ENCODE measurements around the gene GRIA3. TPM values are rescaled to one million over a fixed set of nuclear protein-coding genes. Genes with fewer than 3 reads are reported as not detected.
A peak's percentile ranks its signal among the peaks of the same experiment; 100 is the strongest.

The GRIA3 gene
- total and polyA plus RNA-seq, 2 donors (not counting 1 experiment from before 2014, with no cell fraction given) = 0.52 to 2.3 TPM

DNA sequence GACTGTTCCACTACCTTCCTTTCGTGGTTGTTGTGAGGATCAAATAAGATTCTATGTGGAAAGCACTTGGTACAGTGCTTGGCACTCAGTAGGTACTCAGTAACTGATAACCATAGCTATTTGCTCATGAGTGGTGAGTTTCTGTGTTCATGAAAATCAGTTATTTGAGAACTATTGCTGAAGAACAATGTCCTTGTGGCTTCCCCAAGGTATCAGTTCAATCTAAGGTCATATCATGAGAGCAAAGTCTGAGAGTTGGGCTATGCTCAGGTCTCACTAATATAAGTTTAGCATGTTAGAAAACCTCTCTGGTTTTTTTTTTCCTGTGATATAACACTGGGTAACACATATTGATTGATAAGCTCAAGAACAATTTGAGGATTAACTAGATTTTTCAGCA lies 147.8 kb downstream of the GRIA3 start:
- no peaks in the 10 kb centered on the region for H3K9me3 ChIP-seq (ENCODE audit: control insufficient read depth, insufficient read depth, low read depth, low read length)
- no peak for TF ChIP-seq EZH2 (IDR thresholded peaks at IDR 0.05; ENCODE audit: low read length, missing control alignments)
- TF ChIP-seq, protein P1, sequence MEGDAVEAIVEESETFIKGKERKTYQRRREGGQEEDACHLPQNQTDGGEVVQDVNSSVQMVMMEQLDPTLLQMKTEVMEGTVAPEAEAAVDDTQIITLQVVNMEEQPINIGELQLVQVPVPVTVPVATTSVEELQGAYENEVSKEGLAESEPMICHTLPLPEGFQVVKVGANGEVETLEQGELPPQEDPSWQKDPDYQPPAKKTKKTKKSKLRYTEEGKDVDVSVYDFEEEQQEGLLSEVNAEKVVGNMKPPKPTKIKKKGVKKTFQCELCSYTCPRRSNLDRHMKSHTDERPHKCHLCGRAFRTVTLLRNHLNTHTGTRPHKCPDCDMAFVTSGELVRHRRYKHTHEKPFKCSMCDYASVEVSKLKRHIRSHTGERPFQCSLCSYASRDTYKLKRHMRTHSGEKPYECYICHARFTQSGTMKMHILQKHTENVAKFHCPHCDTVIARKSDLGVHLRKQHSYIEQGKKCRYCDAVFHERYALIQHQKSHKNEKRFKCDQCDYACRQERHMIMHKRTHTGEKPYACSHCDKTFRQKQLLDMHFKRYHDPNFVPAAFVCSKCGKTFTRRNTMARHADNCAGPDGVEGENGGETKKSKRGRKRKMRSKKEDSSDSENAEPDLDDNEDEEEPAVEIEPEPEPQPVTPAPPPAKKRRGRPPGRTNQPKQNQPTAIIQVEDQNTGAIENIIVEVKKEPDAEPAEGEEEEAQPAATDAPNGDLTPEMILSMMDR (conservative IDR thresholded peaks at IDR 0.05 in 1 of 2, IDR thresholded peaks at IDR 0.05 in 1 of 2; ENCODE audit: low read depth in 1 of 2, low read length in 2 of 2) = no peak
- no peak overlapping the region for H3K4me3 ChIP-seq (replicated peaks in 1 of 4; ENCODE audit: control extremely low read depth in 1 of 4, insufficient read depth in 1 of 4, low read depth in 3 of 4, low read length in 4 of 4)
- H3K27ac ChIP-seq (ENCODE audit: insufficient read depth, low read length) = no peak overlapping the region
- H3K27me3 ChIP-seq (ENCODE audit: control insufficient read depth, insufficient read depth, low read length) = no peaks in the 10 kb centered on the region
- H3K36me3 ChIP-seq (ENCODE audit: control insufficient read depth, insufficient read depth, low read length) = no peaks in the 10 kb centered on the region
- DNase-seq (ENCODE audit: low read depth in 2 of 2) = no peak
- no peak overlapping the region for H2AFZ ChIP-seq (ENCODE audit: low read length)
- no peaks in the 10 kb centered on the region for H3K79me2 ChIP-seq (ENCODE audit: control insufficient read depth, insufficient read depth, low read length)
- H3K4me2 ChIP-seq (ENCODE audit: extremely low read depth, insufficient read depth, low read length) = no peak overlapping the region
- H3K9ac ChIP-seq (ENCODE audit: insufficient read depth, low read length) = no peak overlapping the region
- H3K4me1 ChIP-seq (ENCODE audit: control insufficient read depth, extremely low read depth, insufficient read depth, low read length) = no peaks in the 10 kb centered on the region
- H4K20me1 ChIP-seq (ENCODE audit: control insufficient read depth, extremely low read depth, insufficient read depth, low read length) = no peaks in the 10 kb centered on the region

DNA sequence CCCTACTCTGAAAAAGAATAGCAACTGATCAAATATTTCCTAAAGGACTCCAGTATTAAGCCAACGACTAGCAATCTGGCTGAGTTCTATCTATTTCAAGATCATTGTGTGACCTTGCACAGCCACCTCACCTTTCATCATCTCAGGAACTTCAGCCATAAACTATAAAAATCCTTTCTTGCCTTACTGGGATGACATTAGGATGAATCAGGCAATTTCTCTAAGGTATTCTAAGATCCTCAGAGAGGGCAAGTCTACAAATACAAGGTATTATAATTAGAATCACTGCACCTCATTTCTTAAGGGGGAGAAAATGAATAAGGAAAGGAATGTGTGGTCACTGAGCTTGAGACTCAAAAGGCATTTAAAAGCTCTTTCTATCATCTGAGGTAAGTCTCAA lies 152.6 kb downstream of the GRIA3 start:
- H3K4me2 ChIP-seq (ENCODE audit: extremely low read depth, insufficient read depth, low read length) = no peak overlapping the region
- H3K36me3 ChIP-seq (ENCODE audit: control insufficient read depth, insufficient read depth, low read length) = no peaks in the 10 kb centered on the region
- no peaks in the 10 kb centered on the region for H3K27me3 ChIP-seq (ENCODE audit: control insufficient read depth, insufficient read depth, low read length)
- H3K79me2 ChIP-seq (ENCODE audit: control insufficient read depth, insufficient read depth, low read length) = no peaks in the 10 kb centered on the region
- H3K4me3 ChIP-seq (replicated peaks in 1 of 4; ENCODE audit: control extremely low read depth in 1 of 4, insufficient read depth in 1 of 4, low read depth in 3 of 4, low read length in 4 of 4) = no peak overlapping the region
- H2AFZ ChIP-seq (ENCODE audit: low read length) = no peak overlapping the region
- H3K9me3 ChIP-seq (ENCODE audit: control insufficient read depth, insufficient read depth, low read depth, low read length) = no peaks in the 10 kb centered on the region
- no peaks in the 10 kb centered on the region for H3K4me1 ChIP-seq (ENCODE audit: control insufficient read depth, extremely low read depth, insufficient read depth, low read length)
- no peak for TF ChIP-seq EZH2 (IDR thresholded peaks at IDR 0.05; ENCODE audit: low read length, missing control alignments)
- TF ChIP-seq, protein P1 (conservative IDR thresholded peaks at IDR 0.05 in 1 of 2, IDR thresholded peaks at IDR 0.05 in 1 of 2; ENCODE audit: low read depth in 1 of 2, low read length in 2 of 2) = no peak
- peak in 1 of 2 donors; percentile 26 for DNase-seq (ENCODE audit: low read depth in 2 of 2)
- H3K27ac ChIP-seq (ENCODE audit: insufficient read depth, low read length) = no peak overlapping the region
- no peak overlapping the region for H3K9ac ChIP-seq (ENCODE audit: insufficient read depth, low read length)
- no peaks in the 10 kb centered on the region for H4K20me1 ChIP-seq (ENCODE audit: control insufficient read depth, extremely low read depth, insufficient read depth, low read length)

DNA sequence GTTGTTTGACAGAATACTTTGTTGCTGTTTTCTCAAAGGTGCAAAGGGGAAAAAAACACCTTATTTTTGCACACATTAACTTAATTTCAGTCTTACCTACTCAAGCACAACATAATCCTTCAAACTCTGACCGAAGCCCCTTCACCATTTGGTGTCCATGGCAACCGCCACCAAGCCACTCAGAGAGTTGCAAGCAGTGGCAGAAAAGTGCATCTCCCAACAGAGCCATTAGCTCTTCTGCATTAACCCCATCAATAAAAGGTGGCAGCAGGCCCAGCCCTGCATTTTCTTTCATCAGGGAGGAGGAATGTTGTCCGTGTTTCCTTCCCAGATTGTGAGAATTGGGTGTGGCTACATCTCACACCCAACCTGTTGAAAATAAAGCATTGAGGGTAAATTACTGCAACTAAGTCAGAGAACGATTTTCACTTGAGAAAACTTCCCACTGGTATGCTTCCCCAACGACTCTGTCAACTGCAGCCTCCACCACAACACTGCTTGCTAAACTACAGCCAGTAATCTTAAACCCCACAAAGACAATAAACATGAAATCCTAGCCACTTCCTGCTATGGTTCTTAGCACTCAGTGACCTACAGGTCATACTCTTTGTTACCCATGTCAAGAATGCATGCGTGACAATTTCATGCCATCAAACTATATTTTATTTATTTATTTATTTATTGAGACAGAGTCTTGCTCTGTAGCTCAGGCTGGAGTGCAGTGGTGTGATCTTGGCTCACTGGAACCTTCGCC lies 154.0 kb downstream of the GRIA3 start:
- Histone ChIP-seq H3K27ac (ENCODE audit: insufficient read depth, low read length) (no peak overlapping the region), H3K9me3 (ENCODE audit: control insufficient read depth, insufficient read depth, low read depth, low read length) (no peaks in the 10 kb centered on the region), H3K27me3 (ENCODE audit: control insufficient read depth, insufficient read depth, low read length) (no peaks in the 10 kb centered on the region), H3K4me1 (ENCODE audit: control insufficient read depth, extremely low read depth, insufficient read depth, low read length) (no peaks in the 10 kb centered on the region), H4K20me1 (ENCODE audit: control insufficient read depth, extremely low read depth, insufficient read depth, low read length) (no peaks in the 10 kb centered on the region), H3K79me2 (ENCODE audit: control insufficient read depth, insufficient read depth, low read length) (no peaks in the 10 kb centered on the region), H3K36me3 (ENCODE audit: control insufficient read depth, insufficient read depth, low read length) (no peaks in the 10 kb centered on the region), H3K4me3 (replicated peaks in 1 of 4; ENCODE audit: control extremely low read depth in 1 of 4, insufficient read depth in 1 of 4, low read depth in 3 of 4, low read length in 4 of 4) (no peak overlapping the region), H3K4me2 (ENCODE audit: extremely low read depth, insufficient read depth, low read length) (no peak overlapping the region), H3K9ac (ENCODE audit: insufficient read depth, low read length) (no peak overlapping the region), H2AFZ (ENCODE audit: low read length) (no peak overlapping the region)
- peak in 1 of 2 donors; percentile 4 for DNase-seq (ENCODE audit: low read depth in 2 of 2)
- TF ChIP-seq, protein P1 (conservative IDR thresholded peaks at IDR 0.05 in 1 of 2, IDR thresholded peaks at IDR 0.05 in 1 of 2; ENCODE audit: low read depth in 1 of 2, low read length in 2 of 2) = no peak
- TF ChIP-seq EZH2 (IDR thresholded peaks at IDR 0.05; ENCODE audit: low read length, missing control alignments) = no peak

All from fibroblast of lung (primary cell).